Keratinocyte (primary cell): ENCODE measurements around the gene HLA-DPB1. TPM values are rescaled to one million over a fixed set of nuclear protein-coding genes. Genes with fewer than 3 reads are reported as not detected.

Source experiments
- DNase-seq: peaks from one replicate; pipeline ENCODE4 v3.0.0-alpha.2; 2011; ENCODE audit warnings: low read depth, missing footprints, low spot score
- FAIRE-seq: peaks from 2 replicates; lab custom pipeline; 2011; peaks lifted over from hg19 to GRCh38; lab: Jason Lieb, UNC
- H2AFZ ChIP-seq: 2 replicates; pipeline ENCODE4 v1.6.0; 2012; ENCODE audit warnings: low read length, control low read depth, inconsistent platforms; ENCODE audit not compliant: control insufficient read depth
- H3K27ac ChIP-seq: 2 replicates; pipeline ENCODE4 v1.5.1; 2011; ENCODE audit warnings: low read length; ENCODE audit not compliant: control insufficient read depth, insufficient read depth
- H3K27me3 ChIP-seq: 3 replicates; pipeline ENCODE4 v1.6.0; 2011; ENCODE audit warnings: low read length; ENCODE audit not compliant: control insufficient read depth, insufficient read depth; ENCODE audit errors: extremely low read depth
- H3K36me3 ChIP-seq, 2 experiments: 2 replicates in 1 of 2; 3 replicates in 1 of 2; pipeline ENCODE4 v1.5.1; 2011; ENCODE audit warnings: low read length in 2 of 2, mild to moderate bottlenecking in 1 of 2; ENCODE audit not compliant: control insufficient read depth in 2 of 2, insufficient read depth in 2 of 2; ENCODE audit errors: extremely low read depth in 1 of 2
- H3K4me1 ChIP-seq: 3 replicates; pipeline ENCODE4 v1.5.1; 2011; ENCODE audit warnings: low read length; ENCODE audit not compliant: control insufficient read depth, insufficient read depth; ENCODE audit errors: extremely low read depth
- H3K4me2 ChIP-seq: 3 replicates; pipeline ENCODE4 v1.6.0; 2011; ENCODE audit warnings: low read depth, low read length; ENCODE audit not compliant: control insufficient read depth, insufficient read depth; ENCODE audit errors: extremely low read depth
- H3K4me3 ChIP-seq, 3 experiments: fragments of 200-600 bp in 1 of 3; sonication (generic) in 1 of 3; 2 replicates in 2 of 3; 3 replicates in 1 of 3; pipeline ENCODE4 v1.5.1; 2011 to 2016; ENCODE audit warnings: low read length in 3 of 3, mild to moderate bottlenecking in 3 of 3, control low read depth in 2 of 3, inconsistent platforms in 1 of 3, low read depth in 1 of 3, mixed read lengths in 1 of 3, mixed run types in 1 of 3, moderate library complexity in 1 of 3; ENCODE audit not compliant: control insufficient read depth in 2 of 3, insufficient read depth in 2 of 3; ENCODE audit errors: extremely low read depth in 1 of 3
- H3K79me2 ChIP-seq: 2 replicates; pipeline ENCODE4 v1.6.0; 2012; ENCODE audit warnings: low read length; ENCODE audit not compliant: control insufficient read depth, insufficient read depth
- H3K9ac ChIP-seq: 3 replicates; pipeline ENCODE4 v1.6.0; 2011; ENCODE audit warnings: low read length; ENCODE audit not compliant: control insufficient read depth, insufficient read depth; ENCODE audit errors: extremely low read depth
- H3K9me1 ChIP-seq: 3 replicates; pipeline ENCODE4 v1.6.0; 2011; ENCODE audit warnings: low read length; ENCODE audit not compliant: control insufficient read depth, insufficient read depth; ENCODE audit errors: extremely low read depth
- H3K9me3 ChIP-seq: 2 replicates; pipeline ENCODE4 v1.5.1; 2012; ENCODE audit warnings: low read depth, low read length; ENCODE audit not compliant: control insufficient read depth
- H4K20me1 ChIP-seq: 3 replicates; pipeline ENCODE4 v1.6.0; 2011; ENCODE audit warnings: low read length; ENCODE audit not compliant: control insufficient read depth, insufficient read depth; ENCODE audit errors: extremely low read depth
- EZH2 ChIP-seq: IDR thresholded peaks from one replicate; pipeline ENCODE4 v1.6.1; 2012; ENCODE audit warnings: inconsistent platforms, mild to moderate bottlenecking, low read length, moderate library complexity
- dilution Hi-C: fragments of 300-500 bp; cut with MboI; formaldehyde crosslinking; loops from one replicate; pipeline ENCODE4 v1.7.0; 2020; ENCODE audit warnings: low sequenced_read_pairs; ENCODE audit not compliant: extremely low pct_ligation_motif_present
- polyA plus RNA-seq, 5 experiments: library from polyadenylated mRNA; depleted of rRNA in 3 of 5; stranded (reverse) in 3 of 5; stranded (forward) in 1 of 5; unstranded in 1 of 5; fragments of >200 nt; gene quantifications; 1 replicate in 1 of 5; 2 replicates in 3 of 5; 3 replicates in 1 of 5; pipeline versions ENCODE4 v1.2.1 to v1.2.3, GENCODE V29; 2011 to 2012; ENCODE audit warnings: missing spikeins in 2 of 5, low read depth in 1 of 5, low replicate concordance in 1 of 5
- TF ChIP-seq, protein P1 (sequence below), 3 experiments: IDR thresholded peaks in 1 of 3; conservative IDR thresholded peaks in 1 of 3; optimal IDR thresholded peaks in 1 of 3; 2 replicates in 2 of 3; 3 replicates in 1 of 3; pipeline versions ENCODE3 to v1.5.1; 2011; ENCODE audit warnings: low read length in 3 of 3, mild to moderate bottlenecking in 3 of 3, moderate library complexity in 2 of 3, control low read depth in 1 of 3, inconsistent platforms in 1 of 3; ENCODE audit not compliant: insufficient read depth in 2 of 3; ENCODE audit errors: extremely low read depth in 1 of 3

Gene HLA-DPB1
- polyA plus RNA-seq, 1 donor (not counting 4 experiments of a cell fraction or from before 2014, with no cell fraction given): 0.13 TPM

- DNase-seq (no peak), FAIRE-seq (no peak)
- Histone ChIP-seq H4K20me1 (no peaks in the 10 kb centered on the region), H3K27me3 (peaks cover 16% of the 10 kb centered on the region), H3K4me3 (no peak overlapping the region), H3K27ac (no peak overlapping the region), H3K9me3 (no peaks in the 10 kb centered on the region), H2AFZ (no peak overlapping the region), H3K9ac (no peak overlapping the region), H3K9me1 (no peaks in the 10 kb centered on the region), H3K79me2 (no peaks in the 10 kb centered on the region), H3K36me3 (no peaks in the 10 kb centered on the region), H3K4me2 (no peak overlapping the region), H3K4me1 (no peaks in the 10 kb centered on the region)
- no peak for TF ChIP-seq EZH2
- TF ChIP-seq, protein P1, sequence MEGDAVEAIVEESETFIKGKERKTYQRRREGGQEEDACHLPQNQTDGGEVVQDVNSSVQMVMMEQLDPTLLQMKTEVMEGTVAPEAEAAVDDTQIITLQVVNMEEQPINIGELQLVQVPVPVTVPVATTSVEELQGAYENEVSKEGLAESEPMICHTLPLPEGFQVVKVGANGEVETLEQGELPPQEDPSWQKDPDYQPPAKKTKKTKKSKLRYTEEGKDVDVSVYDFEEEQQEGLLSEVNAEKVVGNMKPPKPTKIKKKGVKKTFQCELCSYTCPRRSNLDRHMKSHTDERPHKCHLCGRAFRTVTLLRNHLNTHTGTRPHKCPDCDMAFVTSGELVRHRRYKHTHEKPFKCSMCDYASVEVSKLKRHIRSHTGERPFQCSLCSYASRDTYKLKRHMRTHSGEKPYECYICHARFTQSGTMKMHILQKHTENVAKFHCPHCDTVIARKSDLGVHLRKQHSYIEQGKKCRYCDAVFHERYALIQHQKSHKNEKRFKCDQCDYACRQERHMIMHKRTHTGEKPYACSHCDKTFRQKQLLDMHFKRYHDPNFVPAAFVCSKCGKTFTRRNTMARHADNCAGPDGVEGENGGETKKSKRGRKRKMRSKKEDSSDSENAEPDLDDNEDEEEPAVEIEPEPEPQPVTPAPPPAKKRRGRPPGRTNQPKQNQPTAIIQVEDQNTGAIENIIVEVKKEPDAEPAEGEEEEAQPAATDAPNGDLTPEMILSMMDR (optimal IDR thresholded peaks at IDR 0.05 in 1 of 3, IDR thresholded peaks at IDR 0.05 in 1 of 3, conservative IDR thresholded peaks at IDR 0.05 in 1 of 3; ENCODE audit: extremely low read depth in 1 of 3, insufficient read depth in 2 of 3, low read length in 3 of 3): no peak
- dilution Hi-C loops: no loop called here
Observed at GRCh38 chr6:33105916-33106871, 30.4 kb downstream of the HLA-DPB1 start.

DNA sequence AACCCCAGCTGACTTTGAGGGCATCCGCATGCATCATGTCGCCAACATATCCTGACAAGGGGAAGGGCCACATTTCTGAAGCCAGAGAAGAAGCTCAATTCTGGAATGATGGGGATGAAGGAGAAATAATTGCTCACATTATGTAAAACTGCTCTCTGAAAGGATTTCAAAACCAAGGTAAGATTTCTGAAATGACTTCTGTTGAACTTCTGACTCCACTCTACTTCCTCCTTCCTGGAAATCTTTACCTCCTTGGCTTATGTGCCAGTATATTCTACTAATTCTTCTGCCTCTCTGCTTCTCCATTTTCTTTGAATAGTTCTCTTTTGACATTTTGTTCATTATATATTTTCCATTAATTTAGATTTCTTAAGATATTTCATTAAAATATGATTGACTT is 31.9 kb downstream of the HLA-DPB1 start:
- Histone ChIP-seq H3K27ac (no peak overlapping the region), H3K27me3 (peaks cover 16% of the 10 kb centered on the region), H4K20me1 (no peaks in the 10 kb centered on the region), H3K4me3 (no peak overlapping the region), H3K4me2 (no peak overlapping the region), H2AFZ (no peak overlapping the region), H3K4me1 (no peaks in the 10 kb centered on the region), H3K79me2 (no peaks in the 10 kb centered on the region), H3K9me3 (no peaks in the 10 kb centered on the region), H3K9me1 (no peaks in the 10 kb centered on the region), H3K36me3 (no peaks in the 10 kb centered on the region), H3K9ac (no peak overlapping the region)
- no peak for DNase-seq
- TF ChIP-seq, protein P1 (optimal IDR thresholded peaks at IDR 0.05 in 1 of 3, IDR thresholded peaks at IDR 0.05 in 1 of 3, conservative IDR thresholded peaks at IDR 0.05 in 1 of 3; ENCODE audit: extremely low read depth in 1 of 3, insufficient read depth in 2 of 3, low read length in 3 of 3): no peak
- no peak for TF ChIP-seq EZH2
- no peak for FAIRE-seq
- dilution Hi-C loops: no loop called here
